NT2/D1 (cell line): Measurements from ENCODE around the gene ERC2.

Source experiments
- YY1 ChIP-seq: IDR thresholded peaks from 2 replicates; pipeline ENCODE4 v1.6.1; 2011; ENCODE audit not compliant: insufficient read length, insufficient read depth
- ZNF274 ChIP-seq: IDR thresholded peaks from 2 replicates; pipeline ENCODE4 v1.6.1; 2011; ENCODE audit warnings: mild to moderate bottlenecking, low read depth, low read length

DNA sequence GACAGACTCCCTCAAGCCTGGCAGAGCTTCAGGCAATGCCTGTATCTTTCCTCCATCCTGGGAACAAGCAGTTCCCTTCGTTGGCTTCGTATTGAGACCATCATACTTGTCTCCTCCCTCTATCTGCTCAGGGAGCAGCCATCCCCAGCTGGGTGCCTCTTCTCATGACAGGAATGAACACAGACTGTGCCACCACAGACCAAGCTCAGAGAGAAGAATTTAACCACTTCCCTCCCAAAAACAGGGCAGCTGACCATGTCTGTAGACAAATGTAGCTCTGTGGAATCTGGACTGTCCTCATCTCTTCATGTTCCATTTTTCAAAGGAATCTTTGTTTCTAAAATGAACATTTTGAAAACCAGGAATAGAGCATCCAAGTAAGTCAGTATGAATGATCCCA, 245.4 kb downstream of the ERC2 start:
- TF ChIP-seq ZNF274: no peak
- TF ChIP-seq YY1: no peak
